Coronary artery (tissue), 2 donors: ENCODE results near the gene AFG1L.
"Not testable (repeated sequence)": the region's sequence is repeated elsewhere in the genome, so short reads cannot be mapped to it uniquely, and the experiment has no call there.

Experiments used
- DNase-seq: peaks from one replicate; pipeline ENCODE4 v3.0.0-alpha.2; 2017; ENCODE audit warnings: low spot score
- H3K27ac ChIP-seq, 2 donors: fragments of 200-600 bp; sonication (generic); one replicate each; pipeline ENCODE4 v1.5.1; 2016 to 2019
- H3K4me3 ChIP-seq: fragments of 200-600 bp; sonication (generic); 2 replicates; pipeline ENCODE4 v1.5.1; 2016; ENCODE audit warnings: mild to moderate bottlenecking, moderate library complexity
- CTCF ChIP-seq: fragments of 200-600 bp; sonication (generic); IDR thresholded peaks from one replicate; pipeline ENCODE4 v1.5.1; 2019; ENCODE audit warnings: antibody characterized with exemption

The AFG1L gene

GRCh38 chr6:108254433-108255410 lies 40.1 kb upstream of the AFG1L start:
- no peak overlapping the region for H3K4me3 ChIP-seq
- no peak for TF ChIP-seq CTCF
- H3K27ac ChIP-seq, result peak overlapping the region in 1 of 2 donors; percentile 17

GRCh38 chr6:108260126-108260808 lies 34.6 kb upstream of the AFG1L start:
- no peak for DNase-seq
- peak overlapping the region; percentile 92 to 98 for H3K27ac ChIP-seq
- H3K4me3 ChIP-seq, result peak overlapping the region; percentile 86
- no peak for TF ChIP-seq CTCF

More at GRCh38 chr6:108254433-108255410, 40.1 kb upstream of the AFG1L start:
- no peak for DNase-seq

- H3K4me3 ChIP-seq, result peak within 1 kb of the TSS; percentile 86
- peak within 1 kb of the TSS; percentile 92 to 98 for H3K27ac ChIP-seq
- TF ChIP-seq CTCF, result no peak
- peak; percentile 99 for DNase-seq
Observed at GRCh38 chr6:108260809-108261569, 33.9 kb upstream of the AFG1L start, which contains the start of gene SNX3. Gene SNX3, minus strand, starts transcription at chr6:108261040. Its CDS starts 119 bp downstream, at chr6:108260921.

- Histone ChIP-seq H3K27ac (no peak overlapping the region), H3K4me3 (no peak overlapping the region)
- TF ChIP-seq CTCF, result no peak
- DNase-seq, result no peak
Observed at GRCh38 chr6:108263371-108263770, 31.5 kb upstream of the AFG1L start.

GRCh38 chr6:108268845-108269244 lies 26.0 kb upstream of the AFG1L start:
- no peak for TF ChIP-seq CTCF
- no peak overlapping the region for H3K4me3 ChIP-seq
- no peak for DNase-seq

GRCh38 chr6:108269955-108270354 lies 24.9 kb upstream of the AFG1L start:
- H3K27ac ChIP-seq, DNase-seq, H3K4me3 ChIP-seq: not testable (repeated sequence)

More at GRCh38 chr6:108268845-108269244, 26.0 kb upstream of the AFG1L start:
- no peak overlapping the region for H3K27ac ChIP-seq

GRCh38 chr6:108274546-108274945 lies 20.3 kb upstream of the AFG1L start:
- DNase-seq, result no peak
- no peak overlapping the region for H3K4me3 ChIP-seq
- no peak for TF ChIP-seq CTCF

More at GRCh38 chr6:108274546-108274945, 20.3 kb upstream of the AFG1L start:
- H3K27ac ChIP-seq, result no peak overlapping the region
